Measurements from ENCODE around the gene FCER1A.
"Not testable (repeated sequence)": the region's sequence is repeated elsewhere in the genome, so short reads cannot be mapped to it uniquely, and the experiment has no call there.

Gene FCER1A

DNA sequence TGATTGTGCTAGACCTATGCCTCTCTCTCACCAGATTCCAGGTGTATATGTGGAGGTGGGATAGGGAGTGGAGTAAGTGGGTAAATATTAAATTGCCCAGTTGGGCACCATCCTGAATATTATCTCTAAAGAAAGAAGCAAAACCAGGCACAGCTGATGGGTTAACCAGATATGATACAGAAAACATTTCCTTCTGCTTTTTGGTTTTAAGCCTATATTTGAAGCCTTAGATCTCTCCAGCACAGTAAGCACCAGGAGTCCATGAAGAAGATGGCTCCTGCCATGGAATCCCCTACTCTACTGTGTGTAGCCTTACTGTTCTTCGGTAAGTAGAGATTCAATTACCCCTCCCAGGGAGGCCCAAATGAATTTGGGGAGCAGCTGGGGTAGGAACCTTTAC is at the start of gene FCER1A:
Gene FCER1A, plus strand, starts transcription at position 242 of the 400 bp plus-strand sequence. Its CDS starts 29 bp downstream, at position 271.
- no peak for DNase-seq

- no peak for DNase-seq
Measured at GRCh38 chr1:159261311-159261710, 40.8 kb upstream of the FCER1A start.

DNA sequence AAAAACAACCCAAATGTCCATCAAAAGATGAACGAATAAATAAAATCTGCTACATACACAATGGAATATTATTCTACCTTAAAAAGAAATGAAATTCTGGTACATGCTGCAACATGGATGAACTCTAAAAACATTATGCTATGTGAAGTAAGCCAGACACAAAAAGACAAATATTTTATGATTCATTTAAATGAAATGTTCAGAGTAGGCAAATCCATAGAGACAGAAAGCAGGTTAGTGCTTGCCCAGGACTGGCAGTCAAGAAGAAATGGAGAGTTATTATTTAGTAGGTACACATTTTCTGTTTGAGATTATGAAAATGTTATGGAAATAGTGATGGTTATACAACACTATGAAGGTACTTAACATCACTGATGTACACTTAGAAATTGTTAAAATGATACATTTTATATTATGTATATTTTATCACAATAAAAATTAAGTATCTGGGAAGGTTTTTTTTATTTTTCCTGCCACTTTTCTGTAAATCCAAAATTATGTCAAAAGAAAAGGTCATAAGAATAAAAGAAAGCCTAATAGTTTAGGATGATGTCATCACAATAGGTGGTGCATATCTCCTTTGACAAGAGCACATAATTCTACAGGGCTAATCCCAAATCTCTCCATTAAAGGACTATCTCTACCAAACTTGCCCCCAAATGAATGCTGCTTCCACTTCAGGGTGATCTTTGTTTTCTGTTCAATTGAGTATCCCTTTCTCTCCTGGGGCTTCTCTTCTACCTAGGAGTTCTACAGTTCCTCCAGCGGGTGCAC is 40.2 kb upstream of the FCER1A start:
- no peak for DNase-seq

DNA sequence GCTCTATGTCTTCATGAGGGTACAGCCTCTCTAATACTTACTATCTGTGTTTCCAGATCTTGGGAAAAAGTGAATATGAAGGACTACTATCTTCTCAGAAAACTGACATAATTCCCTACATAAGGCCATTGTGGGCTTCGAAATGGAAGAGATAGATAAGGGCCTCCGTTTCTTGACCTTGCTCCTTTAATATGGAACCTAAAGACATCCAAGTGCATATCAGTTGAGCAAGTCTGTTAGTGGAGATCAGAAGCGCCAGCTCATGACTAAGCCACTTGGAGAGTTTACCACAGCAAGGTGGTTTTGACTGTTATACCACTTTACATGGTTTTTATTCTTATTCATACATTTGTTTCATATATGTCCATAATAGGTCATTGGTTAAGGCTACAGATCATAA is 35.3 kb upstream of the FCER1A start:
- DNase-seq: no peak

GRCh38 chr1:159274631-159275030 is 27.5 kb upstream of the FCER1A start:
- no peak for DNase-seq

- DNase-seq: no peak
Measured at GRCh38 chr1:159275891-159276290, 26.2 kb upstream of the FCER1A start.

- DNase-seq: no peak
Measured at GRCh38 chr1:159279773-159280172, 22.4 kb upstream of the FCER1A start.

DNA sequence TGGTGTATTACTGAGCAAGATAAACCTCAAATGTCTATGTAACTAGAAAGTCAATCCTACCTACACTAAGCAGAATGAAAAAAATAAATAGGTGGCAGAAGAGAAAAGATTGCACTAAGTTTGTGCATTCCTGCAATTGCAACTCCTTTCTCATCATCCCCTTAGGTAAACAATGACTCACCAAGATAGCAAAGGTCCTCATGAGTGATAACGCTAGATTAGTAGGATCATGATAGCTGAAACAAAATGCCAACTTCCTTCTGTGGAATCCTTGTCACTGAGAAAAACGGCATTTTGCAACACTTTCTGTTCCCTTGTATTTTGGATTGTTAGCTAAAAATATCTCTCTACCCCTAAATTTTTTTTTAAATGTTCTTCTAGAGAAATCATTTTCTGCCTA is 20.0 kb upstream of the FCER1A start:
- no peak for DNase-seq

GRCh38 chr1:159289060-159289459 is 13.1 kb upstream of the FCER1A start:
- DNase-seq: no peak

- no peak for DNase-seq
Measured at GRCh38 chr1:159291424-159291823, 10.7 kb upstream of the FCER1A start.

DNA sequence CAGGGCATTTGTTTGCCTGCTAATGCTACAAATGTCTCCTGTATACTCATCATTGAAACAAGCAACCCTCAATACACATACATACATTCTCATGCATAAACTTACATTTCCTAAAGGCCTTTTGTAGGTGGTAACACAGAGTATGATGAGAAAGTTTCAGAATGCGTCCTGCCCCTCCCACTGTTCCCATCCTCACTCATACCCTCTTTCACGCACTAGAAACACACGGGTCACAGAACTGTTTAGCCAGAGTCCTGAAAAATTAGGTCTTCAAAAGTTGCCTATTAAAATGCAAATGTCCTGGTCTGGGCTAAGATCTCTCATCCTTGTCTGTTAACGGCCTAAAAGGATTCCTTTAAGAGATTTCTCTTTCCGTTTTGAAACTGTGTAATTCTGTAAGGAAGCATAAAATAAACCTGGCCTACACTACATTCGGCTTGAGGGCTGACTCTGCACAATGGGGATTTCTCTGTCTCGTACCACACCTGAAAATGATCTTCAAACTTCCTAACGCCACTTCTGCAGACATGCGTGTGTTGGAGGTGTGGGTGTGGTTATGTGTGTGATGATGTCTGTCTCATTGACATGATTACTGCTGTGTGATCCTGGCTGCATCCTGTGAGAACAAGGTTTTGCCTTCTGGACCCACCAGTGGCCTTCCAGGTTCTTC is 5.3 kb upstream of the FCER1A start:
- DNase-seq: no peak

DNA sequence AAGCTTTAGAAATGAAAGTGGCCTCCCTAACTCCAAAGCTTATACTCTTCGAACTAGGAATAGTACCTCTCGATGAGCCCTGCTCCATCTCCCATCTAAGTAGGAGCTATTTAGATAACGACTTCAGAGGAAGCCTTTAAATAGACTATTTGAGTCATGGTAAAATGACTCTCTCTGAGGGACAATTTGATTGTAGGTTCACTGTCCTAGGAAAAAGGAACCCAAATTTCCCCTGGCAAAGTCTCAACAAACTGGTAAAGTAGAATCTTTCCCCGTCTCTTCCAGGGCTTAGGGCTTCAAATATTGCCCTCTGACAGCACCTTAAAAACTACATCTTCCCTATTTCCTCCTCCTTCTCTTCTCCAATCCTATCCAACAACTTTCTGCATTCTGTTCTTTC is 2.0 kb upstream of the FCER1A start:
- no peak for DNase-seq

DNA sequence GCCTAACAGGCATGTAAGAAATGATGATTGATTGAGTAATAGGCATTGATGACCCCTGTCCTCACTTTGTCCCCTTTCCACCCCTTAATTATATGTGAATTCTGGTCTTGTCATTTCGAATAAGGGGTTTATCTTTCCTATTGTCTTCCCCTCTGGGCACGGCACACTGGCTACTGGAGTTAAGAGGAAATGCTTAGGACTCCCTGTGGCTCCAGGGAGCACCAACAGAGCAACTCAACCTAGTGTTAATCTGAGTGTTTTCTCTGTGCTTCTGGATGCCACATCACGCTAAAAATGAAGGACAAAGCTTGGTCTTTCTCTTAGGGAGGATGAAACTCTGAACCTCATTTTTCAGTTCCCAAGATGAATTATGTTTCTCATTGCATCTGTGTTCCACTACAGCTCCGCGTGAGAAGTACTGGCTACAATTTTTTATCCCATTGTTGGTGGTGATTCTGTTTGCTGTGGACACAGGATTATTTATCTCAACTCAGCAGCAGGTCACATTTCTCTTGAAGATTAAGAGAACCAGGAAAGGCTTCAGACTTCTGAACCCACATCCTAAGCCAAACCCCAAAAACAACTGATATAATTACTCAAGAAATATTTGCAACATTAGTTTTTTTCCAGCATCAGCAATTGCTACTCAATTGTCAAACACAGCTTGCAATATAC is 5.3 kb downstream of the FCER1A start:
- no peak for DNase-seq

DNA sequence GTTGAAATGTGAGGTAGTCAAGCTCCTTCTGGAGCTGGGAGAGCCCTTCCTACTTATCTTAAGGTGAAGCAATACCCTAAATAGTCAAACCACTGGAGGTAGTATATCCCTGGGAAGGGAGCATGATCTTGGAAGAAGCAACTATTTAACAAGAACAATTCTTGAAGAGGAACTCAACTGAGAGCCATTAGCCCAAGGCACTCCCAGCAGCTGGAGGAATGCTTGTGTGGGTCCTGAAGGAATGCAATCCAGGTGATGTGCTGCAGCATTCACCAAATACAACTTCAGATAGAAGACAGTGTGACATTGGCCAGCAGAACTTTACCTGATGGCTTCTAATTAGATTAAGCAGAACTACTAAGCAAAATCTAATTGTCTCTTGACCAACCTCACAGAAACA is 9.5 kb downstream of the FCER1A start:
- DNase-seq: no peak

DNA sequence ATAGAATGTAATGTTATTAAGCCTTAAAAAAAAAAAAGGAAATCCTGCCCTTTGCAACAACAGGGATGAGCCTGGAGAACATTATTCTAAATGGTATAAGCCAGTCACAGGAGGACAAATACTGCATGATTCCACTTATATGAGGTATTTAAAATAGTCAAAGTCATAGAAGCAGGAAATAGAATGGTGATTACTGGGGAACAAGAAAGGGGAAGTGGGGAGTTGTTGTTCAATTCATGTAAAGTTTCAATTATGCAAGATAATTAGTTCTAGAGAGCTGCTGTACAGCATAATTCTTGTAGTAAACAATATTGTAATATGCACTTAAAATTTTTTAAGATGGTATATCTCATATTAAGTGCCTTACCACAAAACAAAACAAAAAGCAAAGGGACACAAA is 13.2 kb downstream of the FCER1A start:
- no peak for DNase-seq

GRCh38 chr1:159318784-159319551 is 16.8 kb downstream of the FCER1A start:
- no peak for DNase-seq

- DNase-seq: no peak
Measured at GRCh38 chr1:159334797-159335196, 32.7 kb downstream of the FCER1A start.

GRCh38 chr1:159338018-159338417 is 35.9 kb downstream of the FCER1A start:
- no peak for DNase-seq

- no peak for DNase-seq
Measured at GRCh38 chr1:159339536-159339935, 37.4 kb downstream of the FCER1A start.

DNA sequence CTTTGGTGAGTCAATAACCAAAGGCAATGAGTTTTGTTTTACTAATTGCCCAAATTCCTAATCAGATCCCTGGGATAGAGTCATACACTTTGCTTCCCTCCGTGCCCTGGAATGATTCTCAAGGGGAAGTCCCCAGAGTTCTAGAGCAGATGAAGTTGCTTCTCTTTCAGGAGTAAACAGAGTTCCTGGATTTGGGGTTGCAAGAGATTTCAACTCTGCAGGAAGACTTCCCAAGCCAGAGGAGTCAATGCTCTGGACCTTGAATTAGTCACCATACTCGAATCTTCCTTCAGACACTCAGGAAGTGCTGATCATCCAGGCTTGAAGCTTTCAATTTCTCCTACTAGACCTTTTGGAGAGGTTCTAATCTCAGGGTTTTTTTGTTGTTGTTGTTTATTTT is 39.6 kb downstream of the FCER1A start:
- DNase-seq: no peak

GRCh38 chr1:159342761-159343425 is 40.8 kb downstream of the FCER1A start:
- no peak for DNase-seq

DNA sequence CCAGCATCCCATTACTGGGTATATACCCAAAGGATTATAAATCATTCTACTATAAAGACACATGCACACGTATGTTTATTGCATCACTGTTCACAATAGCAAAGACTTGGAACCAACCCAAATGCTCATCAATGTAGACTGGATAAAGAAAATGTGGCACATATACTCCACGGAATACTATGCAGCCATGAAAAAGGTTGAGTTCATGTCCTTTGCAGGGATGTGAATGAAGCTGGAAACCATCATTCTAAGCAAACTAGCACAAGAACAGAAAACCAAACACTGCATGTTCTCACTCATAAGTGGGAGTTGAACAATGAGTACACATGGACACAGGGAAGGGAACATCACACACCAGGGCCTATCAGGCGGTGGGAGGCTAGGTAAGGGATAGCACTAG is 47.2 kb downstream of the FCER1A start:
- DNase-seq: not testable (repeated sequence)

DNA sequence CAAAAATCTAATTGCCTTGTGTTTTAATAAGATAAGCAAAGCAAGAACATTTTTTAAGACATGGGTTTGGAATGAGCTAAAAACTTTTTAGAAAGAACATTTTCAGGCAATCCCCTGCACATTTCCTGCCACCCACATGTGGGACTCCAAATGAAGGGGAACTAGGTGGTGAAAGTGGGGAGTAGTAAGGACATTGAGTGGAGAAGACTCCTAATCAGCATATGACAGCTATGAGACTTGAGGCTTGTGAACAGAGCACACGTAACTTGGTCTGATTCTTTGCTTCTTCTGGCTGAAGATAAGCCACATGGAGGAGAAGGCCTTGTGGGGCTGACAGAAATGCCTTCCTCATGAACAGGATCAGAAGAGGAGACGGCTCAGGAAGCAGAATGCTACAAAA is 50.3 kb downstream of the FCER1A start:
- DNase-seq: no peak

All from stimulated activated CD4-positive, alpha-beta T cell treated with anti-CD3 and anti-CD28 coated beads, Interleukin-4, amount 100 ng/mL, for 24 hours (primary cell).